Stimulated activated memory B cell treated with anti-CD40 and anti-IgM and Interleukin-4, amounts not matched to agents 10 μg/mL and 1 μg/mL and 100 μg/mL, for 72 hours (primary cell): Measurements from ENCODE around the gene ZNRF4.
A peak's percentile ranks its signal among the peaks of the same experiment; 100 is the strongest.
"Not testable (repeated sequence)": the region's sequence is repeated elsewhere in the genome, so short reads cannot be mapped to it uniquely, and the experiment has no call there.

ENCODE experiments used
- ATAC-seq: fragments of 150-1000 bp; cut with Tn5 transposase; 2 replicates; pipeline ENCODE4 v1.10.0; 2021
- H3K27ac Mint-ChIP-seq: one replicate; pipeline ENCODE4 v1.8.0; 2022; ENCODE audit warnings: mild to moderate bottlenecking, mixed read lengths
- H3K27me3 Mint-ChIP-seq: one replicate; pipeline ENCODE4 v1.8.0; 2022; ENCODE audit warnings: mixed read lengths
- H3K36me3 Mint-ChIP-seq: one replicate; pipeline ENCODE4 v1.8.0; 2022; ENCODE audit warnings: mixed read lengths
- H3K4me1 Mint-ChIP-seq: one replicate; pipeline ENCODE4 v1.8.0; 2022; ENCODE audit warnings: mixed read lengths
- H3K4me3 Mint-ChIP-seq: one replicate; pipeline ENCODE4 v1.8.0; 2022; ENCODE audit warnings: mild to moderate bottlenecking, moderate library complexity, mixed read lengths
- H3K9me3 Mint-ChIP-seq: one replicate; pipeline ENCODE4 v1.8.0; 2022; ENCODE audit warnings: mixed read lengths

The ZNRF4 gene

DNA sequence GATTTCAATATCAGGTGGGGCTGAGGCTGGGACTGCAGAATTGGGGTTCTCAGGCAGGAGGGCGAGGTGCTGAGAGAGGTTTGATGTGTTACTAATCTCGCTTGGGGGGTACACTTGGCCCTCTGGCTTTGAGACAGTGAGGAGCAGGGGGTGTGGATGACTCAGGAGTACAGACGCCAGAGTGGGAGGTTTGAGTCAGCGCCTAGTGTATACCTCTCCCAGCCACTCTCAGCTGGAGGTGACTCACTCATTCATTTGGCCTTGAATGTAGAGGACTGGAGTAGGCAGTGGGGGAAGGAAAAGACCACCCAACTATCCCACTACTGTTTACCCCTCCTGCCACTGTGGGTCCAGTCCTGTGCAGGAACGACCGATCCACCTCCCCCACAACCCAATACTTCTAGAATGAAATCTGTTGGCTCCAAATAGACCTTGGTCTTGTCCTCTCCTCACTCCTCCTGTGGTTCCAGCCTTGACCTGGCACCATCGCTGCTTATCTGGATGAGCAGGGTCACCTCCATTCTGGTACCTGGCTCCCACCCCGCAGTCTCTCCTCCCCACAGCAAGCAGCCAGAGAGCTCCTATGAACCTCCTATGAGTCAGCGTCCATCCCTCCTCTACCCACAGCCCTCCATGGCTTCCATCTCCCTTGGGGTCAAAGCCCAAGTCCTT is 20.1 kb upstream of the ZNRF4 start:
- ATAC-seq, result peak; percentile 39
- H3K27ac Mint-ChIP-seq, result no peak overlapping the region
- peaks cover 7% of the 10 kb centered on the region for H3K9me3 Mint-ChIP-seq
- H3K27me3 Mint-ChIP-seq, result peaks cover 30% of the 10 kb centered on the region
- H3K36me3 Mint-ChIP-seq, result no peaks in the 10 kb centered on the region
- no peak overlapping the region for H3K4me3 Mint-ChIP-seq
- no peaks in the 10 kb centered on the region for H3K4me1 Mint-ChIP-seq

DNA sequence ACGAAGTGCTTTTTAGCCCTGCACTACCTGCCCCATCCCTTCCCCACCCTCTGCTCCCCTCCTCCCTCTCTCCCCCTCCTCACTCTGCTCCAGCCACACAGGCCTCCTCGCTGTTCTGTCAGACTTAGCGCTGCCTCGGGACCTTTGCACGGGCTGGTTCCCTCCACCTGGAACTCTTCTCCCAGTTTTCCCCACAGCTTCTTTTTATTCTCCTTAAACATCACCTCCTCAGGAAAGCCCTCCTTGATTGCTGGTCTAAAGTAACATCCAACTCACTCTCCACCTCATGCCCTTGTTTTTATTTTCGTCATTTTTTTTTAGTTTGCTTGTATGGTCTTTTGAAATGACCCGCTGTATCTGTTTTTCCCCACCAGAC is 19.6 kb upstream of the ZNRF4 start:
- Mint-ChIP-seq H3K27me3 (peaks cover 30% of the 10 kb centered on the region), H3K4me3 (no peak overlapping the region), H3K36me3 (no peaks in the 10 kb centered on the region), H3K4me1 (no peaks in the 10 kb centered on the region), H3K27ac (no peak overlapping the region), H3K9me3 (peaks cover 7% of the 10 kb centered on the region)
- no peak for ATAC-seq

DNA sequence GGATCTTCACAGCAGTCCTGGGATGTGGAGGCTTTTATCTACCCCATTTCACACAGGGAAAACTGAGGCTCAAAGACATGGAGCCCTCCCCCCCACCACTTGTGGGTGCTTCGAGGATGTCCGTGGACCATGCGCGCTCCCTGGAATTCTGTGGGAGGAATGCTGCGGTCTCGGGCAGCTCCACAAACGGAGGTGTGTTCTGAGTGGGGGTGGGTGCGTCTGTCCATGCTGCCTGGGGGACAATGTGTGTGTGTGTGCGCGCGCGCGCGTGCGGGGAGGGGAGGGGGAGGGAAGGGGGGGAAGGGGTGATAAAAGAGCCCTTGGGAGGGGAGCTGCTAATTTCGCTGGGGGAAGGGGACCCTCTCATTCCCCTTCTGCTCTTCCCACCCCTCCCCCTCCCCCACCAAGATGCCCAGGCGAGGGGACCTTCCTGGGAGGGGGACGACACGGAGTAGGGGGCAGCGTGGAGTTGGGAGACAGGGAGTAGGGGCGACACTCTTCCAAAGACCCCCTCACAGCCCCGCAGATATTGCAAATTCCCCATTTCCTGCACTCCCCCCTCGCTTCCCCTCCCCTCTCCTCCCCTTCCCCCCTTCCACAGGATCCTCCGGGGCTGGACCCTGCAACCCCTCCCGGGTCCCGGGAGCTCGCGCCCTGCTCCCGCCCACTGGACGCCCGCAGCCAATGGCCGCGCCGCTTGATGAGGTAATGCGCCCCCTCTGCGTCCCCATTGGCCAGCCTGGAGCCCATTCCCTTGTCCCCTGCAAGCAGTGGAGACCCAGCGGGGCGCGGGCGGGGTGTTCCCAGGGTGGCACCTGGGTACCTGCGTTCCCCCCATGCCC is 18.9 kb upstream of the ZNRF4 start:
- Mint-ChIP-seq H3K4me3 (no peak overlapping the region), H3K9me3 (peaks cover 7% of the 10 kb centered on the region), H3K36me3 (no peaks in the 10 kb centered on the region), H3K4me1 (no peaks in the 10 kb centered on the region), H3K27me3 (peaks cover 30% of the 10 kb centered on the region), H3K27ac (no peak overlapping the region)
- no peak for ATAC-seq

DNA sequence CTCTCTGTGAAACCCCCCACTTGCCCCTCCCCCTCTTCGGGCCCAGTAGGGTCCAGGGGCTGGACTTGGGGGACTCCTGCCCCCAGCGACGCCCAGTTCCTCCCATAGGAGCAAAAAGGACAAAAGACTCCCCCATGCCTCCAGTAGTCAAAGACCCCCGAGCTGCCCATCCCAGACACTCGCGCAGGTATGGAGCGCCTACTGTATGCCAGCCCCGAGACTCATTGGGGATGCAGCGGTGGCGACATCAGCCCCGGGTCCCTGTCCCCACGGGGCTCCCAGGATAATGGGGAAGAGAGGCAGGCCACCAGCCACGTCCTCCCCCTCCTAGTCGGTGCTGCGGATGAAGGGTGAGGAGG is 18.3 kb upstream of the ZNRF4 start:
- Mint-ChIP-seq H3K36me3 (no peaks in the 10 kb centered on the region), H3K4me1 (no peaks in the 10 kb centered on the region), H3K27ac (no peak overlapping the region), H3K27me3 (peaks cover 30% of the 10 kb centered on the region), H3K4me3 (no peak overlapping the region), H3K9me3 (peaks cover 7% of the 10 kb centered on the region)
- no peak for ATAC-seq

DNA sequence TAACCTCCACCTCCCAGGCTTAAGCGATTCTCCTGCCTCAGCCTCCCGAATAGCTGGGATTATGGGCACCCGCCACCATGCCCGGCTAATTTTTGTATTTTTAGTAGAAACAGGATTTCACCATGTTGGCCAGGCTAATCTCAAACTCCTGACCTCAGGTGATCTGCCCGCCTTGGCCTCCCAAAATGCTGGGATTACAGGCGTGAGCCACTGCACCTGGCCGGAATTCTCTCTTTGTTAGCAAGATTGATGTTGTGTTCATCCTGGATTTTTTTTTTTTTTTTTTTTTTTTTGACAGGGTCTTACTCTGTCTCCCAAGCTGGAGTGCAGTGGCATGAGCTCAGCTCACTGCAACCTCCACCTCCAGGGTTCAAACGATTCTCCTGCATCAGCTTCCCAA is 16.5 kb upstream of the ZNRF4 start:
- H3K36me3 Mint-ChIP-seq, ATAC-seq, H3K27ac Mint-ChIP-seq, H3K4me1 Mint-ChIP-seq, H3K9me3 Mint-ChIP-seq, H3K4me3 Mint-ChIP-seq: not testable (repeated sequence)
- peaks cover 40% of the 10 kb centered on the region for H3K27me3 Mint-ChIP-seq

DNA sequence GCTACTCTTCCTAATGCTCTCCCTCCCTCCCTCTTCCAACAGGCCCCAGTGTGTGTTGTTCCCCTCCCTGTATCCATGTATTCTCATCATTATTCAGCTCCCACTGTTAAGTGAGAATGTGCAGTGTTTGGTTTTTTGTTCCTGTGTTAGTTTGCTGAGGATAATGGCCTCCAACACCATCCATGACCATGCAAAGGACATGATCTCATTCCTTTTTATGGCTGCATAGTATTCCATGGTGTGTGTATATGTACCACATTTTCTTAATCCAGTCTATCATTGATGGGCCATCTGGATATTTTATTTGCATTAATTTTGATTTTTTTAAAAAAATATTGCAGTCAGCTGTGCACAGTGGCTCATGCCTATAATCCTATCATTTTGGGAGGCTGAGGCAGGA is 15.8 kb upstream of the ZNRF4 start:
- ATAC-seq, result no peak
- peaks cover 4% of the 10 kb centered on the region for H3K9me3 Mint-ChIP-seq
- no peak overlapping the region for H3K4me3 Mint-ChIP-seq
- peaks cover 47% of the 10 kb centered on the region for H3K27me3 Mint-ChIP-seq
- H3K36me3 Mint-ChIP-seq, result no peaks in the 10 kb centered on the region
- no peaks in the 10 kb centered on the region for H3K4me1 Mint-ChIP-seq
- no peak overlapping the region for H3K27ac Mint-ChIP-seq

DNA sequence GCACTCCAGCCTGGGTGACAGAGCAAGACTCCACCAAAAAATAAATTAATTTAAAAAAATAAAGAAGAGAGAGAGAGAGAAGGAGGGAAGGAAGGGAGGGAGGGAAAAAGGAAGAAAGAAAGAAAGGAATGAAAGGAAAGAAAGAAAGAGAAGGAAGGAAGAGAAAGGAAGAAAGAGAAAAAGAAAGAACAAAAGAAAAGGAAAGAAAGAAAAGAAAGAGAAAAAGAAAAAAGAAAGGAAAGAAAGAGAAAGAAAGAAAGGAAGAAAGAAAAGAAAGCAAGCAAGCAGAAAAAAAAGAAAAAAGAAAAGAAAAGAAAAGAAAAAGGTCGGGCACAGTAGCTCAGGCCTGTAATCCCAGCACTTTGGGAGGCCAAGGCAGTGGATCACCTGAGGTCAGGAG is 14.9 kb upstream of the ZNRF4 start:
- no peak for ATAC-seq
- no peaks in the 10 kb centered on the region for H3K36me3 Mint-ChIP-seq
- no peak overlapping the region for H3K4me3 Mint-ChIP-seq
- peaks cover 49% of the 10 kb centered on the region for H3K27me3 Mint-ChIP-seq
- H3K4me1 Mint-ChIP-seq, result no peaks in the 10 kb centered on the region
- H3K27ac Mint-ChIP-seq, result no peak overlapping the region
- peaks cover 4% of the 10 kb centered on the region for H3K9me3 Mint-ChIP-seq

DNA sequence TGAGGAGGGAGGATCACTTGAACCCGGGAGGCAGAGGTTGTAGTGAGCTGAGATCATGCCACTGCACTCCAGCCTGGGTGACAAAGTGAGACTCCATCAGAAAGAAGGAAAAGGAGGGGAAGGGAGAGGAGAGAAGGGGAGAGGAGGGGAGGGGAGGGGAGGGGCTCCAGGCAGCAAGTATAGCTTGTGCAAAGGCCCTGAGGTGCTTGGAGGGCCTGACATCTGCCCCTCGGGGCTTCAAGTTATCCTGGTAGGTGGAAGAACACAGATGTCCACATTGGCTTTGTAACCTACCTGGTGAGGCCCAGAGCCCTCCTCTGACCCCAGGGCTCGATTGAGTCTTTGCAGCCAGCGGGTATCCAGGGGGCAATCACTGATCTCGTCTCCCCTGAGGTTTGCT is 11.5 kb upstream of the ZNRF4 start:
- H3K36me3 Mint-ChIP-seq, result no peaks in the 10 kb centered on the region
- peaks cover 49% of the 10 kb centered on the region for H3K27me3 Mint-ChIP-seq
- peaks cover 3% of the 10 kb centered on the region for H3K9me3 Mint-ChIP-seq
- ATAC-seq, result no peak
- H3K27ac Mint-ChIP-seq, result no peak overlapping the region
- H3K4me1 Mint-ChIP-seq, result no peaks in the 10 kb centered on the region
- no peak overlapping the region for H3K4me3 Mint-ChIP-seq

DNA sequence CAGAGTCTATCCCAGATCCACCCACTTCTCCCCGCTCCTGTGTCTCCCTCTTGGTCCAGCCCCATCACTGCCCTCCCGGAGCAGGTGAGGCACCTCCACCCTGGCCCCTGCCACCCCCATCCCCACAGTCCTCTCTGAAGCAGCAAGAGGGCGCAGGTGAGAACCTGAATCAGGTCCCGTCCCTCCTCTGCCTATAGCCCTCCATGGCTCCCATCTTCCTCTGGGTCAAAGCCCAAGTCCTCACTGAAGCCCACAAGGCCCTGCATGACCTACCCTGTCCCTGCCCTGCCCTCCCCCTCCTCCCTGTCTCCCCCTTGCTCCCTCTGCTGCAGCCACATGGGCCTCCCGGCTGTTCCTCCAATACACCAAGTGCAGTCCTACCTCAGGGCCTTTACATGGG is 10.8 kb upstream of the ZNRF4 start:
- peaks cover 54% of the 10 kb centered on the region for H3K27me3 Mint-ChIP-seq
- no peak overlapping the region for H3K4me3 Mint-ChIP-seq
- ATAC-seq, result no peak
- H3K4me1 Mint-ChIP-seq, result no peaks in the 10 kb centered on the region
- H3K9me3 Mint-ChIP-seq, result peaks cover 3% of the 10 kb centered on the region
- no peak overlapping the region for H3K27ac Mint-ChIP-seq
- H3K36me3 Mint-ChIP-seq, result no peaks in the 10 kb centered on the region

DNA sequence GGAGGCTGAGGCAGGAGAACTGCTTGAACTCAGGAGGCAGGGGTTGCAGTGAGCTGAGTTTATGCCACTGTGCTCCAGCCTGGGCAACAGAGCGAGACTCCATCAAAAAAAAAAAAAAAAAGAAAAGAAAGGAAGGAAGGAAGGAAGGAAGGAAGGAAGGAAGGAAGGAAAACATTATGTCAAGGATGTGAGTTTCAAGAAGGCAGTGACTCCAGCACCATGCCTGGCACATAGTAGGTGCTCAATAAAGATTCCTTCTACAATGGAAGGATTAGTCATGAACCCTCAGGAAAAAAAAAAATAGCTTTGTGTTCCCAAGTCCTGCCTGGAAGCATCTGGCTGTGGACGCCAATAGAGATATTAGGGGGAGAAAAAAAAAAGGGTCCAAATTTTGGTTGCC is 10.1 kb upstream of the ZNRF4 start:
- no peaks in the 10 kb centered on the region for H3K4me1 Mint-ChIP-seq
- ATAC-seq, result no peak
- H3K27me3 Mint-ChIP-seq, result peaks cover 60% of the 10 kb centered on the region
- peaks cover 3% of the 10 kb centered on the region for H3K9me3 Mint-ChIP-seq
- no peaks in the 10 kb centered on the region for H3K36me3 Mint-ChIP-seq
- no peak overlapping the region for H3K4me3 Mint-ChIP-seq
- no peak overlapping the region for H3K27ac Mint-ChIP-seq

DNA sequence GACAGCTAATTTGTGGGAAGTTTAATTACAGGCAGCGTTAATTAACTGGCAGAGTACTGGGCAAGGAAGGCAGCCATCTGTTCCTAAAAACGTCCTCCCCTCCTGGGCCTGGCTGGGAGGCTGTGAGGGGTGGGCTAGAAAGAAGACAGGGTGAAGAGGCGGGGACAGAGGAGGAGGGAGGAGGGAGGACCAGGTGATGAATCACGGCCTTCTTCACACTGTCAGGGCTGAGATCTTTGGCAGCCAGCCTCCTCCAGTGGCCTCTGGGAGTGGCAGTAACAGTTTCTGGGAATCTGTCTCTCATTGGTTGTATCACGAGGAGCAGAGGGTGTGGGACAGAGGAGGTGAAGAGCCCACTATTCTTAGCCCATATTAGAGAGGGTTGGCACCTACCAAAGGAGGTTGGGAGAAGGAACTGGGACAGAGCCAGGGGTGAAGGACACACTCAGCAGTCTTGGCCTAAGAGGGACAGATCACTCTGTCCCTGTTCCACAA is 9.6 kb upstream of the ZNRF4 start:
- Mint-ChIP-seq H3K36me3 (no peaks in the 10 kb centered on the region), H3K4me1 (no peaks in the 10 kb centered on the region), H3K27me3 (peaks cover 66% of the 10 kb centered on the region), H3K9me3 (peaks cover 3% of the 10 kb centered on the region), H3K4me3 (no peak overlapping the region), H3K27ac (no peak overlapping the region)
- ATAC-seq, result no peak

DNA sequence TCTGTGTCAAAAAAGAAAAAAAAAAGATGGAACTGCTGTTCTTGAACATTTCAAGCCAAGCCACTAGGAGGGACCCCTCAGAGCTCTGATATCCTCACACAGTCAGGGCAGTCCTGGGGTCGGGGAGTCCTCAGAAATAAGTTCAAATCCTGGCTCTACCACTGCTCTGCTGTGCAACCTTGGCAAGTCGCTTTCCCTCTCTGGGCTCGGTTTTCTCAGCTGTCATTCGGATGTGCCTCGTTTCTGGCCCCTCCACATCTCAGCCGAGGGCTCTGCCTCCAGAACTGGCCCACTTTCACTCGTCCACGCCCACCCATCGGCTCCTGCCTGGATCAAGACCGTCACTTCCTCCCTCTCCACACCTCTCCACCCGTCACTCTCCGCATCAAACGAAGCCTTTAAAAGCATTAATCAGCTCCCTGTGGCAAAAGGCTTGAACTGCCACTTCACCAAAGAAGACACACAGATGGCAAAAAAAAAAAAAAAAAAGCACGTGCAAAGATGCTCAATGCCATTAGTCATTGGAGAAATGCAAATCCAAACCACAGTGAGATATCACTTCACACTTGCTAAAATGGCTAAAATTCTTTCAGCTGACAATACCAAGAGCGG is 7.4 kb upstream of the ZNRF4 start:
- Mint-ChIP-seq H3K27me3 (peaks cover 73% of the 10 kb centered on the region), H3K4me3 (no peak overlapping the region), H3K9me3 (peaks cover 3% of the 10 kb centered on the region), H3K36me3 (no peaks in the 10 kb centered on the region), H3K4me1 (no peaks in the 10 kb centered on the region), H3K27ac (no peak overlapping the region)
- ATAC-seq, result no peak

DNA sequence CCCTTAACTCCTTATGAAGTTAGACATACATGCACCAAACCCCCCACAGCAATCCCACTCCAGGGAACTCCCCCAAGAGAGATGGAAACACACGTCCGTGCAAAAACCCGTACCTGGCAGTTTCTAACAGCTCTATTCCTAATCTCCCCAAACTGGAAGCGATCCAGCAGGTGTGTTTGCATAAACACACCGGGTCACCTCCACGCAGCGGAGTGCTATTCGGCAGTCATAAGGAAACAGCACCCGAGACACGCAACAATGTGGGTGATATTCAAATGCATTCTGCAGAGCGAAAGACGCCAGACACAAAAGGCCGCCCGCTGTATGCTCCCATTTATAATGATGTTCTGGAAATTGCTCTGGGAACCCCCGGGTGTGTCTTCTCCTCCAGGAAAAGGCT is 6.8 kb upstream of the ZNRF4 start:
- Mint-ChIP-seq H3K27ac (no peak overlapping the region), H3K27me3 (peaks cover 68% of the 10 kb centered on the region), H3K9me3 (peaks cover 3% of the 10 kb centered on the region), H3K36me3 (no peaks in the 10 kb centered on the region), H3K4me3 (no peak overlapping the region), H3K4me1 (no peaks in the 10 kb centered on the region)
- ATAC-seq, result no peak

DNA sequence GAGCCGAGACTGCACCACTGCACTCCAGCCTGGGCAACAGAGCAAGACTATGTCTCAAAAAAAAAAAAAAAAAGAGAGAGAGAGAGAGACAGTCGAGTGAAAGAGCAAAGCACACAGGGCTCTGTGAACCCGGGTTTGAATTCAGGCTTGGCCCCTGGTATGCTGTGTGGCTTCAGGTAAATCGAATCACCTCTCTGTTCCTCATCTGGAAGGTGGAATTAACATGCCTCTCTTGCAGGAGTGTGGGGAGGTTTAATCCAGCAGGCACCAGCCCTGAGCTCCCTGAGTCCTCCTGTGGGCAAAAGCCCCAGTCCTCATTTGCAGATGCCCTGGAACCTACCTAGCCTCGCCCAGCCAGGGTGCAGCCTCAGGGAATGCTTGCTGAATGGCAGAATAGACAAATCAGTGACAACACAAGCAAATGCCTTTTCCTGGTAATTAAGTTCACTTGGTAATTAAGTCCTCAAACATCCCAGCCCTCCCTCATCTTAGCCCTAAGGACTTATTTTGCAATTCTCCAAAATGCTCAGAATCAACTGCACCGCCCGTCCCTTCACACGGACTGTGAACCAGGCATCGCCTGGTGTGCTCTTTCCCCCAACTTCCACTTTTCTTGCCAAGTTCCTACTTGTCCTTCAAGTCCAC is 4.6 kb upstream of the ZNRF4 start:
- peaks cover 3% of the 10 kb centered on the region for H3K9me3 Mint-ChIP-seq
- H3K27me3 Mint-ChIP-seq, result peaks cover 57% of the 10 kb centered on the region
- no peak overlapping the region for H3K4me3 Mint-ChIP-seq
- H3K4me1 Mint-ChIP-seq, result no peaks in the 10 kb centered on the region
- H3K27ac Mint-ChIP-seq, result no peak overlapping the region
- no peaks in the 10 kb centered on the region for H3K36me3 Mint-ChIP-seq
- ATAC-seq, result no peak

DNA sequence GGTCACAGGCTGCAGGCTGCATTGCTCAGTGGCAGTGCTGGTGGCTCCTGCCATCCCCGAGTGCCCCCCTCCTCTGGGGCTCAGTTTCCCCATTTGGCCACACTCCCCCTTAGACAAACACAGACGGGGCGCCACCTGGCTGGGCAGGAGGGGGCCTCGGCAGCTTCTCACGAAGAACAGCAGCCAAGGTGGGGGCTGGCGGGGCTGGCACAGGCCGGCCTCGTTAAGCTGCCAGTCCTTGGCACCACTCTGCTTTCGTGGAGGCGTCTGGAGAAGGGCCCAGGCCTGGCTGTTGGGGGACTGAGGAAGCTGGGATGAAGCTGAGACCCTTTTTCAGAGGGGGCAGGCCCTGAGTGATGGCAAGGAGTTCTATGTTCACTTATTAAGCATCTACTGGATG is 3.7 kb upstream of the ZNRF4 start:
- Mint-ChIP-seq H3K4me1 (no peaks in the 10 kb centered on the region), H3K27me3 (peaks cover 52% of the 10 kb centered on the region), H3K4me3 (no peak overlapping the region), H3K27ac (no peak overlapping the region), H3K9me3 (peaks cover 3% of the 10 kb centered on the region), H3K36me3 (no peaks in the 10 kb centered on the region)
- no peak for ATAC-seq
